ENCODE measurements around the gene NRCAM. TPM values are rescaled to one million over a fixed set of nuclear protein-coding genes. Genes with fewer than 3 reads are reported as not detected.

Gene NRCAM
- total RNA-seq, 1 donor from 2014 or later, result 9.5 TPM

DNA sequence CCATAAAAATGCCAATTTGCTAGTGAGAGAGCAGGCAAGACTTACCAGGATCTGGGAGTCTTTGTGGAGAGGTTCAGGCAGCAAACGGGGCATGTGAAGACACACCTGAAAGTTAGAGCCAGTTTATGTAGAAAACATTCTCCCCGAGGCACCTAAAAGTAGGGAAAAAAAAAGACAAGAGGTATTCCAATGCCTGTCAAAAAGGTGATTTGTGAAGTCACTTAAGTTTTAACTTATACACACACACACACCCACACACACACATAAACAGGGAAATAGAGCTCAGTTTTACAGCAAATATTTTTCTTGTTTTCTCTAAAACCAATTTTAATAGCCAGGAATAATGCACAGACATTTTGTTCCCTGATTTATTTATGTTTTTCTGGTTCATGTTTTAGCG lies 326.0 kb downstream of the NRCAM start, which contains the start of gene LAMB4:
Gene LAMB4 (minus strand): TSS at position 101 of the 400 bp plus-strand sequence. CDS start 7,197 bp downstream, outside the sequence.
- Mint-ChIP-seq H3K9me3 (ENCODE audit: low read depth) (no peaks in the 10 kb centered on the region), H3K4me1 (ENCODE audit: low read depth) (peaks cover 26% of the 10 kb centered on the region), H3K27me3 (ENCODE audit: low read depth) (no peaks in the 10 kb centered on the region), H3K27ac (ENCODE audit: unreplicated experiment) (peak within 1 kb of the TSS; percentile 86), H3K36me3 (ENCODE audit: low read depth) (no peaks in the 10 kb centered on the region), H3K4me3 (ENCODE audit: unreplicated experiment) (no peak within 1 kb of the TSS)
- TF ChIP-seq, protein P1, sequence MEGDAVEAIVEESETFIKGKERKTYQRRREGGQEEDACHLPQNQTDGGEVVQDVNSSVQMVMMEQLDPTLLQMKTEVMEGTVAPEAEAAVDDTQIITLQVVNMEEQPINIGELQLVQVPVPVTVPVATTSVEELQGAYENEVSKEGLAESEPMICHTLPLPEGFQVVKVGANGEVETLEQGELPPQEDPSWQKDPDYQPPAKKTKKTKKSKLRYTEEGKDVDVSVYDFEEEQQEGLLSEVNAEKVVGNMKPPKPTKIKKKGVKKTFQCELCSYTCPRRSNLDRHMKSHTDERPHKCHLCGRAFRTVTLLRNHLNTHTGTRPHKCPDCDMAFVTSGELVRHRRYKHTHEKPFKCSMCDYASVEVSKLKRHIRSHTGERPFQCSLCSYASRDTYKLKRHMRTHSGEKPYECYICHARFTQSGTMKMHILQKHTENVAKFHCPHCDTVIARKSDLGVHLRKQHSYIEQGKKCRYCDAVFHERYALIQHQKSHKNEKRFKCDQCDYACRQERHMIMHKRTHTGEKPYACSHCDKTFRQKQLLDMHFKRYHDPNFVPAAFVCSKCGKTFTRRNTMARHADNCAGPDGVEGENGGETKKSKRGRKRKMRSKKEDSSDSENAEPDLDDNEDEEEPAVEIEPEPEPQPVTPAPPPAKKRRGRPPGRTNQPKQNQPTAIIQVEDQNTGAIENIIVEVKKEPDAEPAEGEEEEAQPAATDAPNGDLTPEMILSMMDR (IDR thresholded peaks at IDR 0.05), result no peak
- DNase-seq (ENCODE audit: low spot score), result no peak

- Mint-ChIP-seq H3K36me3 (ENCODE audit: low read depth) (no peaks in the 10 kb centered on the region), H3K9me3 (ENCODE audit: low read depth) (no peaks in the 10 kb centered on the region), H3K4me3 (ENCODE audit: unreplicated experiment) (no peak overlapping the region), H3K4me1 (ENCODE audit: low read depth) (peaks cover 26% of the 10 kb centered on the region), H3K27ac (ENCODE audit: unreplicated experiment) (peak overlapping the region; percentile 86), H3K27me3 (ENCODE audit: low read depth) (no peaks in the 10 kb centered on the region)
- TF ChIP-seq, protein P1 (IDR thresholded peaks at IDR 0.05), result no peak
- no peak for DNase-seq (ENCODE audit: low spot score)
Measured at GRCh38 chr7:108129018-108129965, 326.9 kb downstream of the NRCAM start.

GRCh38 chr7:108128514-108128913 lies 327.7 kb downstream of the NRCAM start:
- Mint-ChIP-seq H3K27ac (ENCODE audit: unreplicated experiment) (no peak overlapping the region), H3K36me3 (ENCODE audit: low read depth) (no peaks in the 10 kb centered on the region), H3K4me1 (ENCODE audit: low read depth) (peaks cover 26% of the 10 kb centered on the region), H3K27me3 (ENCODE audit: low read depth) (no peaks in the 10 kb centered on the region), H3K4me3 (ENCODE audit: unreplicated experiment) (no peak overlapping the region), H3K9me3 (ENCODE audit: low read depth) (no peaks in the 10 kb centered on the region)
- TF ChIP-seq, protein P1 (IDR thresholded peaks at IDR 0.05), result no peak
- no peak for DNase-seq (ENCODE audit: low spot score)

DNA sequence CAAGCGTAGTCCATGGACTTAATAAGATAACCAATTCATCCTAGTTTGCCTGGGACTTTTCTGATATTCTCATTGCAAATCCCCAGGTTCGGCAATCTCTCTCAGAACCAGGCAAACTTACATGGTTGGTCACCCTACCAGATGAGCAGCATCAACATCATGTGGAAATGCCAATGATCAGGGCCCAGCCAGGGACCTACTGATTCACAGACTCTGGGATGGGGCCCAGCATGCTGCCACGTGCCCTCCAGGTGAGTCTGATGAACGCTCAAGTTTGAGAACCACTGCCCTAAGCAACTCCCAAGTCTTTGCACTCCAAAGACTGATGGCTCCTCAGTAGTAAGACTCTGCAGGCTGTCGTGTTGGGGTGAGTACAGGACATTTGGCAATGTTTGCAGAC lies 328.8 kb downstream of the NRCAM start:
- no peaks in the 10 kb centered on the region for H3K36me3 Mint-ChIP-seq (ENCODE audit: low read depth)
- H3K4me1 Mint-ChIP-seq (ENCODE audit: low read depth), result peaks cover 24% of the 10 kb centered on the region

DNA sequence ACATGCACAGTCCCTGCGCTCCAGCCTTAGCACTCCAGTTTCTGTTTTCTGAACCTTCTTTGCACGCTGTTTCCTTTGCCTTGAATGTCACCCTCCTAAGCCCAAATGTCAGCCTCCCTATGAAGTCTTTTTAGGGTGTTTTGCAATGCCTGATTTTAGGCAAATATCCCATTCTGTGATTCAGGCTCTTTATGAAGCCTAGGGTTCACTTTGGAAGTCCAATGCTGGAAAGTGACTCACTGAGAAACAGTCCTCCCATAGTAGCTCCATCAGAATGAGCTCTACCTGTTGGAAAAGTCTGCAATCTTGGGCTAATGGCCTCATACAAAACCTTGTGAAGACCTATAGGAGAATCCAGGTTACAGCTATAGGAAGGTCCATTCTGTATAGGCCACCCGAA lies 331.4 kb downstream of the NRCAM start:
- H3K36me3 Mint-ChIP-seq (ENCODE audit: low read depth), result no peaks in the 10 kb centered on the region
- TF ChIP-seq, protein P1 (IDR thresholded peaks at IDR 0.05), result no peak
- H3K9me3 Mint-ChIP-seq (ENCODE audit: low read depth), result no peaks in the 10 kb centered on the region
- no peak overlapping the region for H3K27ac Mint-ChIP-seq (ENCODE audit: unreplicated experiment)
- H3K4me1 Mint-ChIP-seq (ENCODE audit: low read depth), result peaks cover 12% of the 10 kb centered on the region
- H3K4me3 Mint-ChIP-seq (ENCODE audit: unreplicated experiment), result no peak overlapping the region
- no peaks in the 10 kb centered on the region for H3K27me3 Mint-ChIP-seq (ENCODE audit: low read depth)
- no peak for DNase-seq (ENCODE audit: low spot score)

More for the DNA sequence above, 328.8 kb downstream of the NRCAM start:
- no peak overlapping the region for H3K4me3 Mint-ChIP-seq (ENCODE audit: unreplicated experiment)
- H3K27ac Mint-ChIP-seq (ENCODE audit: unreplicated experiment), result no peak overlapping the region
- no peak for DNase-seq (ENCODE audit: low spot score)
- H3K9me3 Mint-ChIP-seq (ENCODE audit: low read depth), result no peaks in the 10 kb centered on the region
- TF ChIP-seq, protein P1 (IDR thresholded peaks at IDR 0.05), result no peak
- no peaks in the 10 kb centered on the region for H3K27me3 Mint-ChIP-seq (ENCODE audit: low read depth)
